OCI-LY1 (cell line): ENCODE data around the gene STK36.
"Not testable (repeated sequence)": the region's sequence is repeated elsewhere in the genome, so short reads cannot be mapped to it uniquely, and the experiment has no call there.

Experiments
- CTCF ChIP-seq: fragments of 200-600 bp; sonication (generic), shearing (Covaris generic); IDR thresholded peaks from 2 replicates; pipeline ENCODE4 v1.5.1; 2017; ENCODE audit warnings: mild to moderate bottlenecking, antibody characterized with exemption, low read length, moderate library complexity, mixed read lengths
- EZH2 ChIP-seq: fragments of 200-600 bp; sonication (generic), shearing (Covaris generic); IDR thresholded peaks from 2 replicates; pipeline ENCODE4 v1.8.0; 2017; ENCODE audit warnings: borderline replicate concordance, mixed run types, mild to moderate bottlenecking, antibody characterized with exemption, low read length, moderate library complexity, mixed read lengths

GRCh38 chr2:218687400-218688060 is 15.6 kb downstream of the STK36 start:
- TF ChIP-seq EZH2: not testable (repeated sequence)
- peak; percentile 61 for TF ChIP-seq CTCF
